ENCODE measurements around the gene PALS1. TPM values are rescaled to one million over a fixed set of nuclear protein-coding genes. Genes with fewer than 3 reads are reported as not detected.

Gene PALS1
- total RNA-seq, 2 donors from 2014 or later, result 15.3 to 18.0 TPM

Other genes with a start within 250 kb of the PALS1 start
- not detected for gene GARIN2, start 52.0 kb upstream of the PALS1 start, total RNA-seq
- 10 to 100 TPM; 48.9 to 56.0 TPM for gene ATP6V1D, start 118.4 kb downstream of the PALS1 start, total RNA-seq
- gene EIF2S1, start 118.9 kb downstream of the PALS1 start, total RNA-seq, result 10 to 100 TPM; 55.5 to 56.3 TPM
- 1 to 10 TPM; 1.2 to 2.0 TPM for gene PLEK2, start 170.7 kb downstream of the PALS1 start, total RNA-seq
- 1 to 10 TPM; 1.7 to 4.4 TPM for gene TMEM229B, start 247.3 kb downstream of the PALS1 start, total RNA-seq